NT2/D1 (cell line): ENCODE measurements around the gene AFG3L2.

ENCODE experiments used
- DNase-seq: peaks from one replicate; pipeline ENCODE4 v3.0.0-alpha.2; 2011; ENCODE audit warnings: low read depth, low spot score
- H3K27me3 ChIP-seq: 2 replicates; pipeline ENCODE4 v1.6.0; 2011; ENCODE audit warnings: mild to moderate bottlenecking; ENCODE audit not compliant: insufficient read length, insufficient read depth
- H3K36me3 ChIP-seq: 2 replicates; pipeline ENCODE4 v1.6.1; 2011; ENCODE audit warnings: mild to moderate bottlenecking, low read length, mixed read lengths; ENCODE audit not compliant: insufficient read depth, insufficient read length
- H3K4me1 ChIP-seq: 2 replicates; pipeline ENCODE4 v1.5.1; 2011; ENCODE audit not compliant: insufficient read depth, insufficient read length
- H3K4me3 ChIP-seq: 2 replicates; pipeline ENCODE4 v1.5.1; 2011; ENCODE audit warnings: low read depth; ENCODE audit not compliant: insufficient read length
- H3K9ac ChIP-seq: 2 replicates; pipeline ENCODE4 v1.6.0; 2011; ENCODE audit warnings: low read depth; ENCODE audit not compliant: insufficient read length
- H3K9me3 ChIP-seq: 2 replicates; pipeline ENCODE4 v1.5.1; 2011; ENCODE audit warnings: mild to moderate bottlenecking, low read length; ENCODE audit not compliant: insufficient read depth
- SUZ12 ChIP-seq: IDR thresholded peaks from 2 replicates; pipeline ENCODE4 v1.6.1; 2011; ENCODE audit not compliant: insufficient read length, insufficient read depth; ENCODE audit errors: extremely low read depth
- YY1 ChIP-seq: IDR thresholded peaks from 2 replicates; pipeline ENCODE4 v1.6.1; 2011; ENCODE audit not compliant: insufficient read length, insufficient read depth
- ZNF274 ChIP-seq: IDR thresholded peaks from 2 replicates; pipeline ENCODE4 v1.6.1; 2011; ENCODE audit warnings: mild to moderate bottlenecking, low read depth, low read length

The AFG3L2 gene

GRCh38 chr18:12309683-12310198 lies 67.3 kb downstream of the AFG3L2 start:
- DNase-seq: no peak
- Histone ChIP-seq H3K9me3 (peaks cover 22% of the 10 kb centered on the region; the same call in 1 of the 2 replicates), H3K36me3 (peaks cover 54% of the 10 kb centered on the region), H3K9ac (peak overlapping the region; percentile 50), H3K4me1 (peaks cover 4% of the 10 kb centered on the region), H3K4me3 (peak overlapping the region; percentile 88), H3K27me3 (no peaks in the 10 kb centered on the region)
- TF ChIP-seq ZNF274: no peak
- TF ChIP-seq YY1: no peak
- TF ChIP-seq SUZ12: no peak

- peak overlapping the region; percentile 90 for H3K9ac ChIP-seq
- H3K4me1 ChIP-seq: peaks cover 4% of the 10 kb centered on the region
- TF ChIP-seq YY1: no peak
- no peak for TF ChIP-seq SUZ12
- TF ChIP-seq ZNF274: no peak
- H3K9me3 ChIP-seq: peaks cover 22% of the 10 kb centered on the region; the same call in 1 of the 2 replicates
- DNase-seq: no peak
- H3K4me3 ChIP-seq: peak overlapping the region; percentile 88
- peaks cover 42% of the 10 kb centered on the region for H3K36me3 ChIP-seq
- H3K27me3 ChIP-seq: no peaks in the 10 kb centered on the region
Measured at GRCh38 chr18:12308386-12309100, 68.5 kb downstream of the AFG3L2 start.

- H3K9ac ChIP-seq: peak within 1 kb of the TSS; percentile 90
- peak within 1 kb of the TSS; percentile 88 for H3K4me3 ChIP-seq
- H3K27me3 ChIP-seq: no peaks in the 10 kb centered on the region
- peaks cover 22% of the 10 kb centered on the region; the same call in 1 of the 2 replicates for H3K9me3 ChIP-seq
- no peak for DNase-seq
- TF ChIP-seq ZNF274 (no peak), YY1 (no peak), SUZ12 (no peak)
- peaks cover 4% of the 10 kb centered on the region for H3K4me1 ChIP-seq
- peaks cover 35% of the 10 kb centered on the region for H3K36me3 ChIP-seq
Measured at GRCh38 chr18:12307701-12308385, 69.2 kb downstream of the AFG3L2 start, which contains the start of gene TUBB6. Gene TUBB6, plus strand, starts transcription at chr18:12308241. Its CDS starts 52 bp downstream, at chr18:12308293.

GRCh38 chr18:12306752-12307700 lies 70.0 kb downstream of the AFG3L2 start:
- peaks cover 17% of the 10 kb centered on the region; the same call in 1 of the 2 replicates for H3K9me3 ChIP-seq
- H3K27me3 ChIP-seq: no peaks in the 10 kb centered on the region
- H3K36me3 ChIP-seq: peaks cover 31% of the 10 kb centered on the region
- peak overlapping the region; percentile 55 for H3K4me3 ChIP-seq
- TF ChIP-seq YY1 (no peak), ZNF274 (no peak), SUZ12 (no peak)
- H3K9ac ChIP-seq: peak overlapping the region; percentile 76
- DNase-seq: no peak
- H3K4me1 ChIP-seq: peaks cover 4% of the 10 kb centered on the region

GRCh38 chr18:12305930-12306629 lies 70.9 kb downstream of the AFG3L2 start:
- Histone ChIP-seq H3K4me1 (peaks cover 4% of the 10 kb centered on the region), H3K9me3 (peaks cover 7% of the 10 kb centered on the region; the same call in 1 of the 2 replicates), H3K27me3 (no peaks in the 10 kb centered on the region), H3K9ac (peak overlapping the region; percentile 22), H3K4me3 (peak overlapping the region; percentile 2), H3K36me3 (peaks cover 22% of the 10 kb centered on the region)
- DNase-seq: no peak
- no peak for TF ChIP-seq YY1
- TF ChIP-seq SUZ12: no peak
- no peak for TF ChIP-seq ZNF274

- H3K9me3 ChIP-seq: no peaks in the 10 kb centered on the region
- H3K36me3 ChIP-seq: peaks cover 14% of the 10 kb centered on the region
- TF ChIP-seq SUZ12 (no peak), ZNF274 (no peak), YY1 (no peak)
- H3K4me1 ChIP-seq: peaks cover 4% of the 10 kb centered on the region
- H3K4me3 ChIP-seq: no peak overlapping the region
- H3K9ac ChIP-seq: no peak overlapping the region
- DNase-seq: no peak
- H3K27me3 ChIP-seq: no peaks in the 10 kb centered on the region
Measured at GRCh38 chr18:12305211-12305610, 71.8 kb downstream of the AFG3L2 start.
